ENCODE results near the gene FAM120B.
"Not testable (repeated sequence)": the region's sequence is repeated elsewhere in the genome, so short reads cannot be mapped to it uniquely, and the experiment has no call there.

FAM120B gene

DNA sequence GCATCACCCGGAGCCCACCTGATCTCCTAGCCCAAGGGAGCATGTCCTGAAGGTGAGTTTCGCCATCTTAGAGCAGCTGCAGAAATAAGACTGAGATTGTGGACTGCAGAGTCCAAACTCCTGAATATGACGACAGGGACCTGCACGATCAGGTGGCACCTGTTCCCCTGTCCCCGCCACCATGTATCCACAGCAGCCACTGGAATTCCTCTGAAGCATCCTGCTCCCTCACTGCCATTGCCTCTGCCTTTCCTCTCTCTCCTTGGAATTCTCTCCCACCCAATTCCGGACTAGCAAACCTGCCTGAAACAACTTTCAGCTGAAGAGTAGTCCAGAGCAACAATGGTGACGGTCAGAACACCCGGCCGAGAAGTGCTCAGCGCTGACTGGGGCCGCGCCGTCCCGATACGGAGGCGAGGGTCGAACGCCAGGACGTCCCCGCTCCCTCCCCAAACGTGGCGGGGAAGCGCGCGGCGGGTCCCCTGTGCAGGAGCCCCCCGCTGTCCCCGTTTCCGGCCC is 694 bp upstream of the FAM120B start:
- DNase-seq = no peak

DNA sequence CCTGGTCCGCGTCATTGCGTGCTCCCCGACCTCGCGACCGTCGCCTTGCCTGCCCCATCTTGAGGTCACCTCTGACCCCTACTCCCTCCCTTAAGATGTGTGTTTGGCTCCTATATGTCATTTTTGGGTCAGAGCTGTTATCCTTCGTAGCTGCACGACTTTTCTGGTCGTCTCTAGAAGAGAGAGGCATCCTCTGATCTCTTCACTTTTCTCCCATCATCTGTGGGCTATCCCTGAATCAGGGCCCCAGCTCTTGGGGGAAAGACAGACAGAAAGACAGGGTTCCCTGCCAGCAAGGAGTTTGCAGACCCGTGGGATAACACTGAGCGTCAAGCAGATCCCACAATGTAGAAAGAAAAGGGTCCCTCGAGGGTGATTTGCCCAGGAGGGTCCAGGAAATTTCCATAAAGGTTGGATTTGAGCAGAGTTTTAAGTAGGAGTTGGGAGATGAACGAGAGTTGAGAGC is 555 bp downstream of the FAM120B start:
- no peak for DNase-seq

DNA sequence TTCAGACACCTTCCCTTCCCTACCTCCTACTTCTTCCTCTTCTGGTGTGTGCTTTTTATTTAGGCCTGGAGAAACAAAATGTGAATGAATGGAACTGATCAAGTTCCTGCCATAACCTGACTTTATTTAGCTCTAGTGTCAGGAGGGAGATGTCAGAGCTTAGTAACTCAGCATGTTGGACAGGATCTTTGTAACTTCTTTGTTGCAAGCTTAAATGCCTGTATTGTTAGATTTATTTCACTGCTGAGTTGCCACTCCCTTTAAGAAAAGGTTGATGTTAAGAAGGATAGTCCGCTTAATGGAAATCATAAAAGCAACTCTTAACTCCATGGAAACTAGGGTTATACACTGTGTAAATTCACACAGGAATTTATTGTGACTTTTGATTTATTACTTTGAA is 2.2 kb downstream of the FAM120B start:
- DNase-seq = no peak

DNA sequence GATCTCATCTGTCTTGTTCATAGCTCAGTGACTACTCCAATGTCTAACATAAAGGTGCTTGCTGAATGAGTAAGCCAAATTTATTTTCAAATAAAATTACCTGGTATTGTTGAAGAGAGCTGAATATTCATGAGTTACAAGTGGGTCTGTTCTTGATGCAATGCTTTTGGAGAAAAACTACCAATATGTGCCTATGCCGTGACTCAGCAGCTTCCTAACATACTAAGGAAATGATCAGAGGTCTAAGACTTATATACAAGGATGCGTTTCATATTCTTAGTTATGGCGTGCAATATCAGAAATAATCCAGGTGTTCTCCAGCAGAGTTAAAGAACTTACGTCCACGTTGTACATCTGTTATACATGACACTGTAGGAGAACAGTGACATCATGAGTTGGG is 5.1 kb downstream of the FAM120B start:
- no peak for DNase-seq

DNA sequence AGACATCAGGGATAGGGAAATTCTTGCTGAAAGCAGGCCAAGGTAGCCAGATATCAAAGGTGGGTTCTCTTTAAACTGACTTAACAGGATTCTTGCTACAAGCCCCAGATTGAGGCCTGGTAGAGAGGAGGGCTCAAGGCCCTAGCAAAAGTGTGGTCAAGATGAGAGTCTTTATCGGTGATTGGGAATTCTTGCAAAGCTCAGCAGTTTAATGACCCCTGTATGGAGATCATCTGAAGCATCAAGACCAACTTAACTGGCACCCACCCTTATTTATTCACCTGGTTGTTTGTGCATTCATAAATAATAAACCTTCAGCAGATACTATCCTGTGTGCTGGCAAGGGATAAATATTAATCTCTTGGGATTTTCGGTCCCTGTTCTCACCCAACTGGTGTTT is 6.3 kb downstream of the FAM120B start:
- DNase-seq = no peak

DNA sequence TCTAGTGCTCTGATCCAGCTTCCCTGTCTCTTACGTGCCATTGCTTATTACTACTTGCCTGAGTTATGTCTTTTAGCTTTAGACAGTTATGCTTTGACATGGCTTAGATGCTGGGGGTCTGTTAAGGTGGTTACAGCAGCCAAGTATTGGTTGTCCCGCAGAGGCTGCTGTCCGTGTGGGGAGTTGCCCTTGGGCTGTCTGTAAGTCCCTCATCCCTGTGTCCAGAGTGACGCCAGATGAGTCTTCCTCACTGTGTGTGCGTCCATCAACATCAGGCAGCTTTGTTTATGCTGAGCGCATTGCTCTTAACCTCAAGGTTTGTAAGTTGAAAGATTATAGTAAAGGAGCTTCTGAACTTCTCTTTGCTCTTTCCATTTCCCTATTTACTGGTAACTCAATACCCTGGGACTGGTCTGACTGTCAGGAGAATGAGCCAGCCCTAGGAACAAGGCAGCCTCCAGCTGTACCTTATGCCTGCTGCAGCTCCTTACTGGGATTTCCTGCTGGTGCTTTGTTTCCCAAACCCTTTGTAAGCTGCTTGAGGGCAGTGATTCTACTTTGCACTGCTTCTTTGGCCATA is 7.2 kb downstream of the FAM120B start:
- DNase-seq = no peak

DNA sequence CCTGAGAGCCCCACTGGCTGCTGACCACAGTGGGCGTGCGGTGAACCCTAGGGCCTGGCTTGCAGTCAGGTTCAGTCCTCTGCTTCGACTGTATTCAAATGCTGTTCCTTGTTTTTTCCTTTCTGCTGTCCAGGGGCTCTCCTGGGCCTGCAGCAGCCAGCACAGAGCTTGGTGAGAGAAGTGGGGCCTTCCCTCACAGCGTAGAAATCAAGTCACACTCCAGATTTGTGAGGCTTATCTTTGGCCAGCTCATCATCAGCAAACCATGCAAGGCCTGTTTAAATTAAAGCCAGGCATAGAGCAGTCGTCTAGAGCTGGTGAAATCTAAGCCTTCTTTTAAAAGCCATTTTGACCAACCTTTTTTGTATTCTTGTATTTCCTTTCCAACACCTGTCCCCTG is 8.4 kb downstream of the FAM120B start:
- no peak for DNase-seq

DNA sequence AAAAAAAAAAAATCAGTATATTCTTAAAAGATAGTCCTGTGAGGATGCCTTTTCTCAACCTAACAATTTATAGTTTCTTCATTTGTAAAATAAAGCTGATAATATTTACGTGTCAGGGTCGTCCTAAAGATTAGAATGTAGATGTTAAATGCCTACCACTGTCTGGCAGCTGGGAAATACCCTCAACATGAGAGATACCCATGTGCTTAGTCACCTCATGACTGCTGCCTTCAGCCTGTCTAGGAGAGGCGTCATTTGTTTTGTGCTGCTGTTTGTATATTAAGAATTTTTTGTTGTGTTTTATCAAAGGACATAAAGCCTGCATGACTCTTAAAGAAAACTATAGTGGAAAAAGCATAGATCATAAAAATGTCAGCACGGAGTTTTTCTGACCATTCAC is 9.5 kb downstream of the FAM120B start:
- no peak for DNase-seq

DNA sequence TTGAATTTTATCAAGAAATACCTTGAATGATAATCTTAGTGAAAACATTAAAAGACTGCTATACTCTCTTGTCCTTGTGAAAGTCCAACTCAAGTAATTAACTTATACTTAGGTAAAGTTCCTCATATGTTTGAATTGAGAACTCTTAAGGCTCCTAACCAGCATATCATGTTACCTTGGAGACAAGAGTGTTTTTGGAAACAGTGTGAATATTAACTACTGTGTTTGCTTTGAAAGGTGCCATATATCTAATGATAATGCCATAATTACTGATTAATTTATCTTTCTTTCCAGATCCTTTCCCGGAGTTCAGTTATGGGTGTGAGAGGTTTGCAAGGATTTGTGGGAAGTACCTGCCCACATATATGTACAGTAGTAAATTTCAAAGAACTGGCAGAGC is 10.5 kb downstream of the FAM120B start:
- no peak for DNase-seq

DNA sequence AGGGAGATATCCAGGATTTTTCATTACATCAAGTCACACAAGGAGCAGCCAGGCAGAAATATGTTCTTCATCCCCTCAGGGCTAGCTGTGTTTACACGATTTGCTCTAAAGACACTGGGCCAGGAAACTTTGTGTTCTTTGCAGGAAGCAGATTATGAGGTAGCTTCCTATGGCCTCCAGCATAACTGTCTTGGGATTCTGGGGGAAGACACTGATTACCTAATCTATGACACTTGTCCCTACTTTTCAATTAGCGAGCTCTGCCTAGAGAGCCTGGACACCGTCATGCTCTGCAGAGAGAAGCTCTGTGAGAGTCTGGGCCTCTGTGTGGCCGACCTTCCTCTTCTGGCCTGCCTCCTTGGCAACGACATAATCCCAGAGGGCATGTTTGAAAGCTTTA is 11.2 kb downstream of the FAM120B start:
- no peak for DNase-seq

DNA sequence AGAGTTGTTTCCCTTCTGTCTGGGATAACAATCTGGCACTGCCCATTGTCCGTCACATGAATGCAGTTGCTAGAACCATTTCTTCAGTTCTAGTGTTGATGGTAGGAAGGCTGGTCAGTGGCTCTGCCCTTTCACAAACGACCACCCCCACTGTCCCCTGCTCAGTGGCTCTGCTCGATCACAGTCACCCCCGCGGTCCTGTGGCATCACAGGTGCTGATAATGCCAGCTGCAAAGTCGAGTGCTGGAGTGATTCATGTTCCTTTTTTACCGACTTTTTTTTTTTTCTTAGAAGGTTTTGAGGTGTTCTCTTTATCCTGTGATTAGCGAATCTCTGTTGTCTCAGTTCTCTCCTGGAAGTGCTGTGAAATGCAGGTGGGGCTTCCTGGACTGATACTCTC is 22.8 kb downstream of the FAM120B start:
- DNase-seq = no peak

DNA sequence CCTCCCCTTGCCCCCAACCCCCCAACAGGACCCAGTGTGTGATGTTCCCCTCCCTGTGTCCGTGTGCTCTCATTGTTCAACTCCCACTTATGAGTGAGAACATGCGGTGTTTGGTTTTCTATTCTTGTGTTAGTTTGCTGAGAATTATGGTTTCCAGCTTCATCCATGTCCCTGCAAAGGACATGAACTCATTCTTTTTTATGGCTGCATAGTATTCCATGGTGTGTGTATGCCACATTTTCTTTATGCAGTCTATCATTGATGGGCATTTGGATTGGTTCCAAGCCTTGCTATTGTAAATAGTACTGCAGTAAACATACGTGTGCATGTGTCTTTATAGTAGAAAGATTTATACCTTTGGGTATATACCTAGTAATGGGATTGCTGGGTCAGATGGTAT is 28.6 kb downstream of the FAM120B start:
- DNase-seq = not testable (repeated sequence)

DNA sequence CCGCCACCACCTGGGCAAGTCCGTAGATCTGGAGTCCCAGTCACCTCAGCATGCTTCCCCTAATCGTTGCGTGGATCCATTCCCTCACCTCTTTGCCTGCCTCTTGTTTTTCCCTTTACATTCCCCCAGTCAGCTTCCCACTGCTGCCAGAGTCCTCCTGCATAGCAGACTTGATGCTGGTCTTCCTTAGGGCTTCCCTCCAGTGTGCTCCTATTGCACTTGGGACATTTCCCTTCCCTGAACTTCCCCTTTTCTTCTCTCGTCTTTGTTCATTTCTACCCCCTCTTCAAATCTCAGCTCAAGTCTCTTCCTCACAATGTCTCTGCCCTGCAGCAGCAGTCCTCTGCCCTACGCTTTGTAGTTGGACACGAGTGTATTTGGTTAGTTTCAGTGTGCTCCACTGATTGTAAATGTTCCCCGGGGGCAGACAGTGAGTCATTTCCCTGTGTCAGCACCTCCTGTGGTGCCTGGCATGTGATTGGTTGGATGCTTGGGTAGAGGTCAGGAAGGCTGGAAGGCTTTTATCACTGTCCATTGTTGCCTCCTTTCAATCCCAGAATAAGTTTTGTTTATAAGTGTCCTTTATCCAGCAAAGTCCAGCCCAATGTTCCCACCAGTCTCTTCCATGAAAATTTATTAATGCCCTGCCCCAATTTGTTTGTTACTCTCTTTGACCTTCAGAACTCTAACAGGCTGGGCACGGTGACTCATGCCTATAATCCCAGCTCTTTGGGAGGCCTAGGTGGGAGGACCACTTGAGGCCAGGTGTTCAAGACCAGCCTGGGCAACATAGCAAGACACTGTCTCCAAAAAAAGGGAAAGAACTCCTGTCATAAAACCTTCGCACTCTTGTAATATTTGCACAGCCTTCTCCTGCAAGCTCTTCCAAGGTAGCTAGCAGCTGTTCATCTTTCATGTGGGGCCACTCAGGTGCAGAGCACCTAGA is 38.3 kb downstream of the FAM120B start:
- DNase-seq = no peak

DNA sequence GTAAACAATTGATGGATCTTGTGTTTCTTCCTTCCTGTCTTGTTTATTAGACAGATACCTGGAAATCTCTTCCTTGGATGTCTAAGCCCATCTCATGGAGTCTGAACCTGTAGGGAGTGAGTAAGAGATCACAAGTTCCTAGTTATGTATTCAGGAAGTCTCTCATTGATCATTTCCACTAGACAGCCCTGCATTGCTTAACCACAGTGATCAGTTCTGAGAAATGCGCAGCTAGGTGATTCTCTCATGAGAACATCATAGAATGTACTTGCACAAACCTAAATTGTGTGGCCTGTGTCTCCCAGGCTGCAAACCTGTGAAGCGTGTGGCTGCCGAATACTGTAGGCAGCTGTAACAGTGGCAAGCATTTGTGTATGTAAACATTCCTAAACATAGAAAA is 39.1 kb downstream of the FAM120B start:
- no peak for DNase-seq

DNA sequence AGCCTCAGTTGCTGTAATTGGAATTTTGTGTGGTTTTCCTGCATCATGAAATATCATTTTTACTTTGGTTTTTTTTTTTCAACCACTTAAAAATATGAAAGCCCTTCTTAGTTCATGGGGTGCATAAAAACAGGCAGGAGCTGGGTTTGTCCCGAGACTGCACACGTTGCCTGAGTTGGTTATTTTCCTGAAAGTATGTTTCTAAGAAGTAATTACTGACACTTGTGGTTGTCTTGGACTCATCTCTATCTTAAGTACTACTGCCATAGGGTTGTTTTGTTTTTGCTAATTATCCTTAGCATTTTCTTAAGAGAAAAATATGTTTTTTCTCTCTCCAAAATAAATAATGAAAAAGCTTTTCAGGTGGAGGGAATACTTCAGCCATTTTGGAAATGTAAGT is 40.1 kb downstream of the FAM120B start:
- DNase-seq = no peak

DNA sequence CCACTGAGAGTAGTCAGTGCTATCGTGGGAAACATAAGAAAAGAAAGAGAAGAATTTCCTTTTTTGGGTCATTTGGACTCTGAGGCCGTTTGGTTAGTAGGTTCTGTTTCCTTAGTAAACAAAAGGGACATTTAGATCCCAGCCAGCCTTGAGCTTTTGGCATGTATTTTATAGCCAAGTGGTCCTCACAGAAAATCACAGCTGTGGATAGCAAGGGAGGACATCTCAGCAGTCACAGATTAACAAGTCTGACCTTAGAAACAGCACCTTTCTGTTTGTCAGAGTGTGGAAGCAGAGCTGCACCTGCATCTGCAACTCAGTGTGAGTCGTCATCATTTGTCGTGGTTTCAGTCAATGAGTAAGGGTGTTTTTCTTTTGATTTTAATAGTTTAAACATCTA is 40.5 kb downstream of the FAM120B start:
- no peak for DNase-seq

DNA sequence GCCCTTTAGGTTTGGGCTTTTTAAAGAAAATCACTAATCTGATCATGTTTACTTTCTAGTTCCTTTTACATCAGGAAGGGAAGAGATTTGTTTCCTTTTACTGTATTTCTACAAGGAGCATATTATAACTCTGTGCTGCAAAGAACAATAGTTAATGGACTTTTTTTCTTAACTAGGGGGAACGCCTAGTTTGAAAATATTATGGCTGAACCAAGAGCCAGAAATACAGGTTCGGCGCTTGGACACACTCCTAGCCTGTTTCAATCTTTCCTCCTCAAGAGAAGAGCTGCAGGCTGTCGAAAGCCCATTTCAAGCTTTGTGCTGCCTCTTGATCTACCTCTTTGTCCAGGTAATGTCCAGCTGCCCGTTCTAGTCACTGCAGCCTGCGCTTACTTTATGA is 41.4 kb downstream of the FAM120B start:
- DNase-seq = no peak

DNA sequence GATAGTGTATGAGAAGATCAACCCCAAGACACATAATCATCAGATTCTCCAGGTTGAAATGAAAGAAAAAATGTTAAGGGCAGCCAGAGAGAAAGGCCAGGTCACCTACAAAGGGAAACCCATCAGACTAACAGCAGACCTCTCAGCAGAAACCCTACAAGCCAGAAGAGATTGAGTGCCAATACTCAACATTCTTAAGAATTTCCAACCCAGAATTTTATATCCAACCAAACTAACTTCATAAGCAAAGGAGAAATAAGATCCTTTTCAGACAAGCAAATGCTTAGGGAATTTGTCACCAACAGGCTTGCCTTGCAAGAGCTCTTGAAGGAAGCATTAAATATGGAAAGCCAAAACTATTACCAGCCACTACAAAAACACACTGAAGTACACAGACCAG is 44.9 kb downstream of the FAM120B start:
- not testable (repeated sequence) for DNase-seq

DNA sequence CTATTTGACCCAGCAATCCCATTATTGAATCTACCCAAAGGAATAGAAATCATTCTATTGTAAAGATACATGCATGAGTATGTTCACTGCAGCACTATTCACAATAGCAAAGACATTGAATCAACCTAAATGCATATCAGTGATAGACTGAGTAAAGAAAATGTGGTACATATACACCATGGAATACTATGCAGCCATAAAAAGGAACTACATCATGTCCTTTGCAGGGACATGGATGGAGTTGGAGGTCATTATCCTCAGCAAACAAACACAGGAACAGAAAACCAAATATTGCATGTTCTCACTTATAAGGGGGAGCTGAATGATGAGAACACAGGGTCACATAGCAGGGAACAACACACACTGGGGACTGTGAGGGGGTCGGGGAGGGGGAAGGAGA is 48.6 kb downstream of the FAM120B start:
- DNase-seq = not testable (repeated sequence)

DNA sequence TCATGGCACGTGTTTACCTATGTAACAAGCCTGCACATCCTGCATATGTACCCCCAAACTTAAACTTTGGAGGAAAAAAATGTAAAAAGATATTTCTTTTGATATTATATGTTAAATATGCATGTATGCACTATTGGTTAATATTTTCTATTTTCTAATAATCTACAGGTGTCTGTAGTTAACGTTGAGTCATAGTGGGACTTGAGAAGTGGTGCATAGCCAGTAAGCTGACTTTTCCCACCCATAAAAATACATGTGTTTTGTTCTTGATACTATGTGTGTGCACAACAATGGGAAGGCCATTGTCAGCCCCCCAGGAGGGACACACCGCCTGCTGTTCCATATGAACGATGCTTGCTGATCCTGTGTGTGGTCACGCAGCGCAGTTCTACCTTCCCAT is 49.1 kb downstream of the FAM120B start:
- no peak for DNase-seq

DNA sequence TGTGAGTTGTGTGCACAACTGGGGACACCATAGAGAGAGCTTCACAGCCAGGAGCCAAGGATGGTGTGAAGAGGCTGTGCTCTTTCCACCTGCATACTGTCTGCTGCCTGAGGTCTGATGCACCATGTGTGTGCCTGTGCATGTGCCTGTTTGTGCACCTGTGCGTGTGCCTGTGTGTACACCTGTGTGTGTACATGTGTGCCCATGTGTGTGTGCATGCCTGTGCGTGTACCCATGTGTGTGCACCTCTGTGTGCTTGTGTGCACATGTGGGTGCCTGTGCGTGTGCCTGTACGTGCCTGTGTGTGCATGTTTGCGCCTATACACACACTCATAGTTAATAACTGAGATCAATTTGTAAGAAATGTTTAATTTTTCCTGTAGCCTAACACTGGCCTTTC is 51.3 kb downstream of the FAM120B start:
- DNase-seq = no peak

DNA sequence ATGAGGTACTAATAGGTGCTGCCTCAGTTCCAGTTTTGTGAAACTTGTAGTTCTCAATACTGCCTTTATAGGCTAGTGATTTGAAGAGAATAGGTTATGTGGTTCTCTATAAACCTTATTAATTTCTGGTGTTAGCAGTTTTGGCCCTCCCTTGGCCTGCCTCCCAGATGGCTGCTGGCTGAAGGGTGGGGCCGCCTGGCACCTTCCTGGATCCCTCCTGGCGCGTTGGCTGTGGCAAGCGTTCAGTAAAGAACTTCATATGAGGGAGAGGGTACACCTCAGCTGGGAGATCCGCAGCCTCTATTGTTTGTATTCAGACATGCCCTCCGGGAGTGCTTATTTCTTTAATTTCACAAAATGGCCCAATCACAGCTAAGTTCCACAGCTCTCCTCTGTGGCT is 51.9 kb downstream of the FAM120B start:
- no peak for DNase-seq

DNA sequence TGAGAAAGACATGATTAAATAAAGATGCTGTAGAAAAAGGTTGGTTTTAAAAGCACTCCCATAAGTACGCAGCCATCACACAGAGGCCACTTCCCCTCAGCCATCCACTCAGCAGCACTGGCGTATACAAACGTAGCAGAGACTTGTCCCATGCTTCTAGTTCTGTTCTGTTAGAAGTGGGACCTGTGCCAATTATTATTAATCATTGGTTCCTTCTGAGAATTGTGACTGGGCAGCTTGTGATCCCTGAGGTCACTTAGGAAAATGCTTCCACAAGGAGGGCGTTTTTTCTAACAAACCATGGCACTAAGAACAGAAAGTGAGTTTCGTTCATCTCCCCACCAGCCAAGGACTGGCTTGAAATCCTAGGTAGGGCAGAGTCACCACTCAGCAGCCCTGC is 53.9 kb downstream of the FAM120B start:
- no peak for DNase-seq

DNA sequence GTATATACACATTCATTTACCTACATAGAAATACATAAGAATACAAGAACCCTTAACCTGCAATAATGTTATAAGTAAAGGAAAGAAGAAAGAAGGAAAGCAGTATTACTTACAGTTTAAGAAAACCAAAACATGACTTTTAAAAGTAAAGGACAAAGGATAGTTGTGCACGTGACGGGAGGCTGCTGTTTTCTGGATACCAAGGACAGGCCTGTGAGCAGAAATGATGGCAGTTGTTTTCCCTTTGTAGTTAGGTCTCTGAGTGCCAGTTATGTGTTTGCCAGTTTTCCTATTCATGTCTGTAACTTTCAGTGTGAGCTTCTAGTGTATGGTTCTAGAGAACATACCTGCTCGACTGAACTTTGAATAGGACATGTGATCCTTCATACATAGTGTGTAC is 54.8 kb downstream of the FAM120B start:
- DNase-seq = no peak
